GM12891 (cell line): ENCODE data around the gene IGF1R.

Experiments
- POLR2A ChIP-seq: IDR thresholded peaks from 2 replicates; pipeline ENCODE4 v1.6.1; 2011; ENCODE audit warnings: low read depth, low read length, control low read depth
- POLR2AphosphoS5 ChIP-seq: IDR thresholded peaks from 2 replicates; pipeline ENCODE4 v1.6.1; 2011; ENCODE audit warnings: low read depth, low read length, control low read depth
- TAF1 ChIP-seq: IDR thresholded peaks from 2 replicates; pipeline ENCODE4 v1.6.1; 2011; ENCODE audit warnings: low read depth, low read length, control low read depth

GRCh38 chr15:98787936-98788757 is 139.8 kb downstream of the IGF1R start:
- TF ChIP-seq POLR2A (no peak), TAF1 (no peak), POLR2AphosphoS5 (no peak)
